GM12891 (cell line): ENCODE results near the gene RGS10.

Source experiments
- PAX5 ChIP-seq: IDR thresholded peaks from 2 replicates; pipeline ENCODE4 v1.6.1; 2011; ENCODE audit warnings: low read length, moderate library complexity, mild to moderate bottlenecking; ENCODE audit not compliant: insufficient read depth, severe bottlenecking
- POLR2A ChIP-seq: IDR thresholded peaks from 2 replicates; pipeline ENCODE4 v1.6.1; 2011; ENCODE audit warnings: low read depth, low read length, control low read depth
- POLR2AphosphoS5 ChIP-seq: IDR thresholded peaks from 2 replicates; pipeline ENCODE4 v1.6.1; 2011; ENCODE audit warnings: low read depth, low read length, control low read depth
- POU2F2 ChIP-seq: IDR thresholded peaks from 2 replicates; pipeline ENCODE4 v1.6.1; 2011; ENCODE audit warnings: low read depth, mild to moderate bottlenecking, control low read depth, low read length, moderate library complexity
- SPI1 ChIP-seq: IDR thresholded peaks from 2 replicates; pipeline ENCODE4 v1.6.1; 2011; ENCODE audit warnings: low read depth, low read length, control low read depth
- TAF1 ChIP-seq: IDR thresholded peaks from 2 replicates; pipeline ENCODE4 v1.6.1; 2011; ENCODE audit warnings: low read depth, low read length, control low read depth

- TF ChIP-seq POLR2AphosphoS5 (no peak), POLR2A (no peak), PAX5 (no peak), SPI1 (no peak), TAF1 (no peak), POU2F2 (no peak)
These were observed 38.7 kb downstream of the RGS10 start for GRCh38 chr10:119503821-119504220.
